Raji (cell line): Measurements from ENCODE around the gene UVSSA.
A peak's percentile ranks its signal among the peaks of the same experiment; 100 is the strongest.

Source experiments
- POLR2A ChIP-seq: IDR thresholded peaks from 2 replicates; pipeline ENCODE4 v1.6.1; 2011; ENCODE audit warnings: low read depth, low read length, control low read depth; ENCODE audit not compliant: insufficient read depth

The UVSSA gene, protein sequence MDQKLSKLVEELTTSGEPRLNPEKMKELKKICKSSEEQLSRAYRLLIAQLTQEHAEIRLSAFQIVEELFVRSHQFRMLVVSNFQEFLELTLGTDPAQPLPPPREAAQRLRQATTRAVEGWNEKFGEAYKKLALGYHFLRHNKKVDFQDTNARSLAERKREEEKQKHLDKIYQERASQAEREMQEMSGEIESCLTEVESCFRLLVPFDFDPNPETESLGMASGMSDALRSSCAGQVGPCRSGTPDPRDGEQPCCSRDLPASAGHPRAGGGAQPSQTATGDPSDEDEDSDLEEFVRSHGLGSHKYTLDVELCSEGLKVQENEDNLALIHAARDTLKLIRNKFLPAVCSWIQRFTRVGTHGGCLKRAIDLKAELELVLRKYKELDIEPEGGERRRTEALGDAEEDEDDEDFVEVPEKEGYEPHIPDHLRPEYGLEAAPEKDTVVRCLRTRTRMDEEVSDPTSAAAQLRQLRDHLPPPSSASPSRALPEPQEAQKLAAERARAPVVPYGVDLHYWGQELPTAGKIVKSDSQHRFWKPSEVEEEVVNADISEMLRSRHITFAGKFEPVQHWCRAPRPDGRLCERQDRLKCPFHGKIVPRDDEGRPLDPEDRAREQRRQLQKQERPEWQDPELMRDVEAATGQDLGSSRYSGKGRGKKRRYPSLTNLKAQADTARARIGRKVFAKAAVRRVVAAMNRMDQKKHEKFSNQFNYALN

GRCh38 chr4:1346781-1347409 is at the start of gene UVSSA:
UVSSA (plus strand) TSS chr4:1347208; CDS start chr4:1348092, 884 bp downstream.
- TF ChIP-seq POLR2A: peak; percentile 68

DNA sequence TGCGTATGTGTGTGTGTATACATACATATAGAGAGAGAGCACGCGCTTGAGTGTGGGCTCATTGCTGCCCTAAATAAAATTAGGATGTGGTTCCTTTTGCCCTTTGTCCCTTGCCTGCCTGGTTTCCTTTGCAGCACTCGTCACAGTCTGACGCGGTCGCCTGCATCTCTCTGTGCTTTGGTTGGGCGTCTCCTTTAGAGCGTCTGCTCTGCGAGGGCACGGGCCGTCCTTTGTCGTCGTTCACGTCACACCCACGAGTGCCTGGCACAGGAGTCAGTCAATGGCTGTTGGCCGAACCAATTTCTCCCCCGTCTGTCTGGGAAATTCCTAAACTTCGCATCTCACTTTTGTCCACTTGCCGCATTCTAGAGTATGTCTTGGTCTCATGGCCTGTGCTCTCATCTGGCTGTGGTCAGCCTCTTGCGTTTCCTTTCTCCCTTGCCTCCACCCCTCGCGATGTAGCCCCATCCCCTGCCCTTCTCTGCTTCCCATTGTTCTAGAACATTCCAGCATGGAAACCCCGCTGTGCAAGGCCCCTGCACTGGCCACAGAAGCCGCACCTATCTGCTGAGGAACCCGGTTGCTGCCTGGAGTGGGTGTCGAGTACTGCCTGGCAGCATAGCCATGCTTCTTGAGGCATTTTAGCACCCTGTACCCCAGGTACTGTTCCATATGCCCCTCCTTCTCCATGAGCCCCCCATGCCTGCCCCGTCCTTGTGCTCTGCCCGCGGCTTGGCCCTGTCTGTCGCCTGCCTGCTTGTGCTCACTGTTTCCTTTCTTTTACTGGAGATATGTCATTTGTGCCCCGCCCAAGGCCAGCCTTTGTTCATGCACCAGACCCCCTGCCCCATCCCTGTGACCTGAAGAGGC is 49.3 kb upstream of the UVSSA start:
- TF ChIP-seq POLR2A: no peak

GRCh38 chr4:1298461-1298860 is 48.5 kb upstream of the UVSSA start:
- TF ChIP-seq POLR2A: no peak

- TF ChIP-seq POLR2A: no peak
Observed at GRCh38 chr4:1299301-1299860, 47.6 kb upstream of the UVSSA start.

- TF ChIP-seq POLR2A: no peak
Observed at GRCh38 chr4:1300466-1301455, 46.2 kb upstream of the UVSSA start.

- no peak for TF ChIP-seq POLR2A
Observed at GRCh38 chr4:1302159-1302558, 44.8 kb upstream of the UVSSA start.

- no peak for TF ChIP-seq POLR2A
Observed at GRCh38 chr4:1305261-1305711, 41.7 kb upstream of the UVSSA start.

GRCh38 chr4:1305781-1306455 is 41.1 kb upstream of the UVSSA start:
- TF ChIP-seq POLR2A: no peak

DNA sequence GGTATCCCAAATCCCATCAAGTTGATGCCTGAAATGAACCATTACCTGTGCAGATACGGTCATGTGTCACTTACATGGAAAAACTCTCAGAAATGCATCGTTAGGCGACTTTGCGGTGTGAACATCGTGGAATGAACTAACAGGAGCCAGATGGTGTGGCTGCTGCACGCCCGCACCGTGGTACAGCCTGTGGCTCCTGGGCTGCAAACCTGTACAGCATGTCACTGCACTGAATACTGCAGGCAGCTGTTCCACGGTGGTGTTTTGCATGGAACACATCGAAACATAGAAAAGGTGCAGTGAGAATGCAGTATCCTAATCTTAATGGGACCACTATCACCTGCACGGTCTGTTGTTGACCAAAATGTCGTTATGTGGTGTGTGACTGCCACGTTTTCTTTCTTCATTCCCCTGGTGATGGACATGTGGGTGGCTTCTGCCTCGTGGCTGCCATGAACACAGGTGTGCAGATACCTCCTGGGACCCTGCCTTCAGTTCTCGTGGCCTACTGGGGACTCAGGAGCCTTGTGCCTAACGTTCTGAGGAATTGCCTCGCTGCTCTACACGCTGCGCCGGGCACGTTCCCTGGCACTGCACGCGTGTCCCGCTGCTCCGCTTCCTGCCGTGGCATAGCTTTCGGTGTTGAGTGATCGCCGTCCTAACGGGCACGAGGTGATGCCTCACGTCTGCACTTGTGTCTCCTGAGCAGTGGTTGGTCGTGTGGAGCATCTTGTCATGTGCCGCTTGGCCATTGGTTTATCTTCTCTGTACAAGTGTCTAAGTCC is 38.9 kb upstream of the UVSSA start:
- TF ChIP-seq POLR2A: no peak

DNA sequence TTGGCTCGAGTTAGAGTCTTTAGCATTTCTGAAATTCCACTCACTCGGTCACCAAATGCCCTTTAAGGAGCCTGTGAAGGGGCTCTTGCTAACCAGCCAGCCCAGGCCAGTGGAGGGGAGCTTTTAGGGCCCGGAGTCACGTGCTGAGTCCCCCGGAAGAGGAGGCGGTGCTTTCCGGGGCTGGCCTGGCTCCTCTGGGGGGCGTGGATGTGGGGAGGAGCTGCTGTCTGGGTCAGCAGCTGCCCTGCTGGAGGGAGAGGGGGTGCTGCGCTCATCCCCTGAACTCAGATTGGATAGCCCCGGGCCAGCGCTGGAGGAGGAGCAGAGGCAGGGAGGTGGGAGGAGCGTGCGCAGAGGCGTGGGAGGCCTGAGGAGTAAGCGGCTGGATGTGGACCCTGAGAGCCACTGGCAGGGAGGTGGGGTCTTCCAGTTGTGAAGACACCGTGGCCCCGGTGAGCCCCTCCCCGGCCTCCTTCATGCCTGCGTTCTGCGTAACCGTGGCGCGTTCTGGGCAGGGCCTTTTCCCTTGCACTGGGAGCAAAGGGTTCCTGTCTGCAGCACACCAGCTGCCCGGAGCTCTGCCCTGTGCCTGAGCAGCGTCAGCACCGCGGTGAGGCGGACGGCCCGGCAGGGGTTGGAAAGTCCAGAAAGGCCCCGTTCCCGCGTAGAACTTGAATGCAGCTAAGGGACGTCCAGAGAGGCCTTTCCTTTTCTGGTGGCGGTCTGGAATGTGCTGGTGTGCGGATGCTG is 37.6 kb upstream of the UVSSA start:
- TF ChIP-seq POLR2A: no peak

DNA sequence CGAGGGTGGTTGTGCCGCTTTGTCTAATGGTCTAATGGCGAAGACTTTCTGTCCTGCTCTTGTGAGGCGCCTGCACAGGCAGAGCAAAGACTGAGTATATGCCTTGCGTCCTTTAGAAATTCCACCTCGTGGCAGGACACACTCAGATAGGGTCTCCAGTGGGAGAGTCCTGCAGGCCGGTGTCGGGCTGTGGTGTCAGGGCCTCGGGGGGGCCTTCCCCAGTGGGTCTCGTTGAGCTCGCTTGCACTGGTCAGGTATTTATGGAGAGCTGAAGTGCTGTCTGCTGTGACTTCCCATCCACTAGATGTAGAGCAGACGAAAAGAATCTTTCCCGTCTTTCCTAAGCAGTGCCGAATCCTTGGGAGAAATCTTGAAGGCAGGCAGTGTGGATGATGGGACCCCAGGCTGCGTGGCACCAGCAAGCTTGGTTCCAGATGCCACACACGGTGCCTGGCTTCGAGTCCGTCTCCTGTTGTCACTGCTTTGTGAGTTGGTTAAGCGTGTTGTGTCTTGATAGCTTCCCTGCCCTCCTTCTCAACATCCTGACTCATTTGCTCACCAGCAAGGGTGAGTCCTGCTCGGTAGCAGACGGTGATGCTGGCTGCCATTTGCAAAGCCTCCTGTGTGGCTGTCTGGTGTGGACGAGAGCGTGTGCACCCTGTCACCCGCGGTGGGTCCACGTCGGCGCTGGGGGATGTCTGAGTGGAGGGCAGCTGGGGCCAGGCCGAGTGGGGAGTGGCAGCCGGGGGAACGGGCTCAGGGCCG is 36.8 kb upstream of the UVSSA start:
- TF ChIP-seq POLR2A: no peak
